Measurements from ENCODE around the gene SPRING1. TPM values are rescaled to one million over a fixed set of nuclear protein-coding genes. Genes with fewer than 3 reads are reported as not detected.

SPRING1 gene
- total and polyA plus RNA-seq, 2 of the 4 experiments (the other 2 are of a cell fraction): 12.4 to 14.0 TPM

- TF ChIP-seq NFE2L2 (IDR thresholded peaks at IDR 0.05; ENCODE audit: low read depth, low read length) (no peak), MXI1 (IDR thresholded peaks at IDR 0.05; ENCODE audit: borderline replicate concordance, low read depth, low read length) (peak; percentile 73; the same call in 1 of the 2 replicates), SMC3 (IDR thresholded peaks at IDR 0.05; ENCODE audit: low read depth, low read length) (no peak), USF2 (IDR thresholded peaks at IDR 0.05; ENCODE audit: low read depth, low read length) (peak; percentile 94)
Observed at GRCh38 chr12:116737774-116738657, at the start of gene SPRING1, which contains the start of gene RNFT2 (continued).
